ENCODE data around the gene TGM2.

Gene TGM2

DNA sequence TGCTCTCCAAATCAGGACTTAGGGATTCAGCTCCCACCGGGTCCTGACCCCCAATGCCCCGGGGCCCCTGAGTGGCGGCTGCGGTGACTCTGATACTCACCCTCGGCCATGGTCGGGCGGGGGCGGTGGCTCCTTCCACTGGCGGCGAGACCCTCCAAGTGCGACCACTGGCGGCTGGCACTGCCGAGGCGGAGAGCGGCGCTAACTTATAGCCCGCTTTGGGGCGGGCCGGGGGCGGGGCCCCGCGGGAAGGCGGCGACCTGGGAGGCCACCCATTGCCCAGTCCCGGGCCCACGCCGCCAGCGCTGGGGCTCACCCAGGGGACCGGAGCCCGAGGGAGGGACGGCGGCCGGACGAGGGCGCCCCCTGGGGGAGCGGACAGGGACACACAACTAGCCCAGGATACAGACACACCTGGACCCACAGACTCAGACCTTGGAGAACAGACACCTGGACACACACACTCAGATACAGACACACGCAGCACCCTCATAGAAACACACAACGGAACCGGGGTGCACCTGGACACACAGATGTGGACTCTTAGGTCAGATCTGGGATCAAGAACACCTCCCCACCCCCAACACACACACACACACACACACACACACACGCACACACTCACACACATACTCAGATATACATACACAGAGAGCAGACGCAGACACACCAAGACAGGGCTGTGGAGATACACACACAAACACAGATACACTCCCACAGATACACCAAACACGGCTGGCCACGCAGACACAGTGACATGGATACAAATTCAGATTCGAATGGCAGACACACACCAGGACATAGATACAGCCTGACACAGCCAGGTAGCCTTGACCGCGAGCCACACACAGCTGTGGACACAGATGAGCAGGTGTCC, at the start of gene TGM2:
TGM2 (minus strand) TSS at position 182 of the 877 bp plus-strand sequence; CDS start at position 110, 72 bp downstream.
- no peak for DNase-seq (ENCODE audit: low read depth in 2 of 2)

DNA sequence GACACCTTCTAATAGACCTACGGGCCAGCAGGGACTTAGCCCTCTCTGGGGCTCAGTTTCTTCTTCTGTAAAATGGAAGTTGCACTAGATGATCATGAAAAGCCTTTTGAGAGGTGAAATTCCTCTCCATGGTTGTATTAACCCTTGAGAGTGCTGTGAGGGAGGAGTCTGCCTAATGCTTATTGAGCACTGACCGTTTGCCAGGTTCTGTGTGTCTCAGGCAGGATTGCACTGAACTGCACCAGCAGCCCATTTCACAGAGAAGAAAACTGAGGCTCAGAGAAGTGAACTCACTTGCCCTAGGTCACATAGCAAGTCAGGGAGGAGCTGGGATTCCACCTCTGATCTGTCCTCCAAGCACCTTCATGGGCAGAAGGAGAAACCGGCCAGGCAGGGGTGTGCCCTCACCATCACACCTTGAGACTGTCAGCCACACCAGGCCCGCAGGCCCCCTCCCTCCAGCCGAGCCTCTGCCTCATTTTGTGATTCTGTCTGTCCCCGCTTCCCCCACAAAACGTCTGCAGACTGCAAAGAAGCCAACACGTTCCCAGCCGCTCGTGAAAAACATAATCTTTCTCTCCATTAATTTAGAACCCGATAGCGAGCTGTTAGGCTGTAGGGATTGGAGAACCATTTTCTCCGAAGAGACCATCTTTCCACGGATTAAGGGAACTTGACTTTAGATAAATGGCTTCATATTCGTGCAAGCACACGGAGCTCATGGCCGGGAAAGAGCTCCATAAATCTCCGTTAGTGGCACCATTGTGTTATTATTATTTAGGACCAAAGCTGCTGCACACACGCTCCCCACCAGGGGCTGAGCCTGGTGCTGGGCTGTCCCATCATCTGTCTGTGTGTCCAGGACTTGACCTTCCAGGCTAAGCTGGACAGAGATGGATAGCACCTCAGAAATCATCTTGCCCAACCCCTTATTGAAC, 49.5 kb upstream of the TGM2 start:
- no peak for DNase-seq (ENCODE audit: low read depth in 2 of 2)

DNA sequence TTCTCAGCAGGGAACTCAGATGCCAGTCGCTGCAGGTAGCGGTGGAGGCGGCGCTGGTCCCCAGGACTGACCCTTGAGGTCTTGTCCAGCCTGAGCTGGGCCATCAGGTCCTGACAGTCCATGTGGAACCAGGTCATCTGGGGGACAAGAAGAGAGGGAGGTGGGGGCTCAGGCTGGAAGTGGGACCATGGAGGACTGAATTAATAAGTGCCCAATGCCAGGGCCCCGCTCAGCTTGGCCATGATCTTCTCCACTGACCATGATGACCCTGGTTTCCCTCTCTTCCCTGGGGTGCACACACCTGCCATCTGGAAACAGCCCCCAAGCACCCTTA, 48.5 kb upstream of the TGM2 start:
- DNase-seq (ENCODE audit: low read depth in 2 of 2): no peak

DNA sequence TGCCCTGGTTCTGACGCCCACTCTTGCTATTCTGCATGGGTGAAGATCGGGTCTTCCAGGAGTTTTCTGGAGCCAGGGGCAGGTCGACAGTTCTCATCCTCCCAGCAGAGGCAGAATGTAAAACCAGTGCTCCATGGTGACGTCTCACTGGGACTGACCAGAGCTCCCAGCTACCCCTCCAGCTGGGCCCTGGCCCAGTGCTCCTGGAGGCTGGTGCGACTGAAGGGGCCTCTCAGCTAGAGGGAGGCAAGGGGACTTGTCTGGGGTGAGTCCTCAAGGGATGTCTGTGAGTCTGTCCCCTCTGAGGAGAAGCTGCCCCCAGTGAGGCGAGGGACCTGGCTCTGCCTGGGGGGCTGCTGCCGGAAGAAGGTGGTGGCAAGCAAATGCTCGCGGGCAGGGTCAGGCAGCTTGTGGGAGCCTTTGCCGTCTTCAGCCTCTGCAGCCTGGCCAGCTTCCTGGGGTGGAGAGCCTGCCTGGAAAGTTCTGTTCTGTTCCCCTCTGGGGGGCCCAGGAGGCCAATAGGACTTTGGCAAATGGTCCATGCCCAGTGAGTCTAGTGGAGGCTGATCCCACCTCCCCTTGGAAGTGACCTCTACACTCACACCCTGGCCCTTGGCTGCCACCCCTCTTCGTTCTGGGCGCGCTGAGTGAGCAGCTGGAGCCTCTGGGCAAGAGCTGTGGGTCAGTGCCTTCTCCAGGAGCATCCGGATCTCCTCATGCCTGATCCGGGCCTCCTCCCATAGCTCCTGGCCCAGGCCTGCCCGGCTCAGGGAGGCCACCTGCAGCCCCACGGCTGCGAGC, 47.9 kb upstream of the TGM2 start:
- no peak for DNase-seq (ENCODE audit: low read depth in 2 of 2)

DNA sequence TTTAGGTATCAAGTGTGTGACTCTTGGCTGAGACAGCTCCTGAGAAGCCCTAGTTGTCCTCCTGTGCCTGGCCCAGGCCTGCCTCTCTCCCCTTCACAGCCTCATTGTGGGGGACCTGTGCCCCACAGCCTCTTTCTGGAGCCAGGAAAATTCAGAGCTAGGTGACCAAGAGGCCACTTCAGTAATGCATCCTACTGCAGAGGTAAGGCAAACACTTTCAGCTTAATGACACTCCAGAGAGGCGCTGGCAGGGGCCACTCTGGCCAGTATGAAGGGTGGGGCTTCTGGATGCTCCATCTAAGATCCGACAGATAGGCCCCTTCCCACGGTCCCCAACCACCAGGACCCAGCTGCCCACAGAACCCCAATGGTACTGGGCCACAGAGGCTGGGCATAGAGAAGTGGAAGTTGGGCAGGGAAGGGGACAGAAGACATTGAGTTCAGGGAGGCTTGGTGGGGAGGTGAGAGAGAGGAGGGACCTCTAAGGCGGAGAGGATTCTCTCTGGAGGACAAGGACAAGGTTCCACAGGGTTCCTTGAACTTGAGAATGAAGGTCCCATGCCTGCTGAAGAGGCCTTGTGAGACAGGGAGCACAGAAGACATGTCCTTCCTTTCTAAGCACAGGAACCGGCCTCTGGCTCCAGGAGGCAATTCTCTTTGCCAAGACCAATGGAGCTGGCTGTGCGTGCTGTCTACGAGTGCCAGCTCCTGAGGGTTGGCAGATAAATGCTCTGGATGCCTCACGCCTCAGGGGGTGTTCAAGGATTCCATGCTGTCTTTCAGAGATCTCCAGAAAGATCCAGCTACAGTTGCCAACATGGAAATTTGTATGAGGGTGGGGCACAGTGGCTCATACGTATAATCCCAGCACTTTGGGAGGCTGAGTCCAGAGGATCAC, 46.4 kb upstream of the TGM2 start:
- DNase-seq (ENCODE audit: low read depth in 2 of 2): no peak

DNA sequence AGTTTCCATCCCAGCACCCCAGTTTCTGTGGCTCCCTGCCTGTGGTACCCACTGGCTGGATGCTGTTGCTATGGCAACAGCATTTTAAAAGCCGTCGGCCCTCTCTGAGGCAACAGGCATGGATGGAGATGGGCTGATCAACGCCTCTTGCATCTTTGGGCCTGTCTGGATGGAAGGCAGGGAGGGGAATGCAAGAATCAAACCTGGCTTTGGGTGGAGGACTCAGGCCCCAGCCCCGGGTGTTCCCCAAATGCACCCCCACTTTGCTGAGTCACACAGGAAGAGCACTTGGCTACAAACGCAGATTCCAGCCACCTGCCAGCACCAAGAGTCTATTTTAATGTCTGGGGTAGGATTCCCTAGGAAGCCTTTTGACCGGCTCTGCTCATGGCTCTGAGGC, 45.7 kb upstream of the TGM2 start:
- no peak for DNase-seq (ENCODE audit: low read depth in 2 of 2)

DNA sequence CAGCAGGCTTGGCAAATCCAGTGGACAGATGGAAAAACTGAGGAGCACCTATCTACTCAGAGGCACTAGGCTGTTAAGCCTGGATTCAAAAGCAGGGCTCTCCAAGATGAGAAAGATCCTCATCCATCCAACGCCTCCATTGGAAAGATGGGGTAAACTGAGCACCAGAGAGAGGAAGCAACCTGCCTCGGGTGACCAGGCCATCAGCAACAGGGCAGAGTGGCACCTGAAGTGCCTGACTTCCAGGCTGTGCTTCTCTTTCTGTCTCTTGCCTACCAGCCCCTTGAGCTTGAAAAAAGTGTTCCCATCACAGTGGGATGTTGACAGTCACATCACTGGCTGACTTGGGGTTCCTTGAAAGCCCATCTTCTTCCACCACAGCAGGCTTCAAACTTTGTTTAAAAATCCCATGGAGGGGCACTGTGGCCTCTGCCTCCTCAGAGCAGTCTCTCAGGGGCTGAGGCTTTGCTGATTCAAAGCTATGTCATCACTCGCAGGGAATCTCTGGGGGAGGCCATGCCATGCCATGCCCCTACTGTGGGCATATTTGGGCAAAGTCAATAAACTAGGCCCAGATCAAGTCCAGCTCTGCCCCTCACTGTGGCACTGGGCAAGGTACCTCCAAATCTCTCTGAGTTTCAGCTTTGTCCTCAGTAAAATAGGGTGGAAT, 44.8 kb upstream of the TGM2 start:
- DNase-seq (ENCODE audit: low read depth in 2 of 2): no peak

DNA sequence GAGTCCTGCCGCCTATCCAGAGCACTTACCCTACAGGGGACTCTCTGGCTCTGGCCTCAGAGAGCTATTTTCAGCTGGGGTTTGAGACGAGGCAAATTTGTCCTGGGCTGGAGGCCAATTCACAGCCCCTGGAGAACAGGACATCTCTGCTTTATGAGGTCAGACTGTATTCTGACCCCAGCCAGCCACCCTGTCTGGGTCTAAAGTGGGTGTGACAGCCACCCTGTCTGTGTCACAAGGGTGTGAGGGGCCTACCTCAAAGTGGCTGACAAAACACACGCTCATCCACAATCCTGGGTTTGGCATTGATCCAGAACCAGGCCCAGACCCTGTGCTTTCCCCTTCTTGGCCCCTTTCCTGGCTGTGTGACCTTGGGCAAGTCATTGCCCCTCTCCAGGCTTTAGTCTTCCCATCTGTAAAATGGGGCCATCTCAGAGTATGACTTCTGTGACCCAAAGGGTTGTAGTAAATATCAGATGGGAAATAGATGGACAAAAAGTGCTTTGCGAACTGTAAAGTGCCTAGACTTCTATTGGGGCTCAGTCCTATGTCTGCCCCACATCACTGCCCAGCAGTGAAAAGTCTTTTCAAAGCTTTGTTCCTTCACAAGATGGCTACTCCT, 44.1 kb upstream of the TGM2 start:
- no peak for DNase-seq (ENCODE audit: low read depth in 2 of 2)

DNA sequence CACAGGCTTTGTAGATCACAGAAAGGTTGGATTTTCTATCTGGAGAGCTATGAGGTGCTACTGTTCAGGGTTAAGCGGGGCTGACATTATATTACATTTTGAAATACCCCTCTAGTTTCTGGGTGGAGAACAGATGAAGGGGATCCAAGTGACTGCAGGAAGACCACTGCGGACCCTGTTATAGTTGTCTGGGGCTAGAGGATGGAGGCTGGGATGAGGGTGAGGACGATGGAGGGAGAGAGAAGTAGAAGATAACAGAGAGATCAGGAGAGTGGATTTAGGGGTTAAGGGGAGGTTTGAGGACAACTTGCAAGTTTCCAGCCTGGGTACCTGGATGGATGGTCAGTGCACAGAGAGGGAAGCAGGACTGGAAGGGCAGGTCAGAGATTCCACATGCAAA, 43.5 kb upstream of the TGM2 start:
- DNase-seq (ENCODE audit: low read depth in 2 of 2): no peak

DNA sequence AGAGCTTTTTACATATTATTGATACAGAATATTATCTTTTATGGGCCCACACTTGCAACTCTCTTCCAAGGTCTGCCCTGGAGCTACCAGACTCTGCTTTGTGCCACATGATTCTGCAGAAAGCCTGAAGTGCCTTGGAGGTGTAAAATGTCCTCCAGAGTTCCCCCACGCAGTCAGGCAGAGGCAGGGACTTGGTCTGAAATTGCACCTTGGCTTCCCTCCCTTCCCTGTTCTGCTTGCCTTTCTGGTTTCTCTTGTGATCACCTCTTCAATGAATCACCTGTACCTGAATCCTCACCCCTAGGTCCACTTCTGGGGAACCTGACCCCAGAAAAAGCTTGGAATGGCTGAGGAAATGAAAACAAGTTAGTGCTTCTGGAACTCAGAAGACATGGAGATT, 43.0 kb upstream of the TGM2 start:
- DNase-seq (ENCODE audit: low read depth in 2 of 2): no peak

DNA sequence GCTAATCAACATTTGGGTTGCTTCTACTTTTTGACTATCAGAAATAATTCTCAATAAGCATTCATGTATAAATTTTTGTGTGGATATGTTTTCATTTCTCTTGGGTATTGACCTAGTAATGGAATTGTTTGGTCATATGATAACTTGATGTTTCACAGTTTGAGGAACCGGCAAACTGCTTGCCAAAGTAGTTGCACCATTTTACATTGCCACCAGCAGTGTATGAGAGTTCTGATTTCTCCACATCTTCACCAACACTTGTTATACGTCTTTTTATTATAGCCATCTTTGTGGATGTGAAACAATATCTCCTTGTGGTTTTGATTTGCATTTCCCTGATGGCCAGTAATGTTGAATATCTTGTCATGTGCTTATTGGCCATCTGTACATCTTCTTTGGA, 42.6 kb upstream of the TGM2 start:
- DNase-seq (ENCODE audit: low read depth in 2 of 2): no peak

DNA sequence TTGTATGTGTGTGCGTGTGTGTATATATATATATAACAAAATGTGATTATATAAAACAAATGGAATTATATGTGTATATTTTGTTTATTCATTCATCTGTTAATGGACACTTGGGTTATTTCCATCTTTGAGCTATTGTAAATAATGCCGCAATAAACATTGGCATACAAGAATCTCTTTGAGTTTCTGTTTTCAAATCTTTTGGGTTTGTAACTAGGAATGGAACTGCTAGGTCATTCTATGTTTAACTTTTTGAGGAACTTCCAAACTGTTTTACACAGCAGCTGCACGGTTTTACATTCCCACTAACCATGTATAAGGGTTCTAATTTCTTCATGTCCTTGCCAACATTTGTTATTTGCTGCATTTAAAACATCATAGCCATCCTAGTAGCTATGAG, 39.9 kb upstream of the TGM2 start:
- DNase-seq (ENCODE audit: low read depth in 2 of 2): no peak

DNA sequence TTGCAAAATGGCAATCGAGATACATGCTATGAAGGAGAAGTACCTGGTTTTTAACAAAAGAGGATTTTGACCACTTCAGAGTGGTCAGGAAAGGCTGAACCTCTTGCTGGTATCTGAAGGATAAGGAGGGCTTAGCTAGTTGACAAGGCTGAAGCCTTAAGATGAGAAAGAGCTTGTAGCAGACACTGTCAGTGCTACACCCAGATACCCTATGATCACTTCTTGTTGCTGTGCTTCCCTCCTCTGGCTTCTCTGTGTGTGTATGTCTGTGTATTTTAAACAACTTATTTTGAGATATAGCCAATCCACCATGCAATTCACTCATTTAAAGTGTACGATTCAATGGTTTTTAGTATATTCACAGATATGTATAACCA, 38.9 kb upstream of the TGM2 start:
- DNase-seq (ENCODE audit: low read depth in 2 of 2): no peak

DNA sequence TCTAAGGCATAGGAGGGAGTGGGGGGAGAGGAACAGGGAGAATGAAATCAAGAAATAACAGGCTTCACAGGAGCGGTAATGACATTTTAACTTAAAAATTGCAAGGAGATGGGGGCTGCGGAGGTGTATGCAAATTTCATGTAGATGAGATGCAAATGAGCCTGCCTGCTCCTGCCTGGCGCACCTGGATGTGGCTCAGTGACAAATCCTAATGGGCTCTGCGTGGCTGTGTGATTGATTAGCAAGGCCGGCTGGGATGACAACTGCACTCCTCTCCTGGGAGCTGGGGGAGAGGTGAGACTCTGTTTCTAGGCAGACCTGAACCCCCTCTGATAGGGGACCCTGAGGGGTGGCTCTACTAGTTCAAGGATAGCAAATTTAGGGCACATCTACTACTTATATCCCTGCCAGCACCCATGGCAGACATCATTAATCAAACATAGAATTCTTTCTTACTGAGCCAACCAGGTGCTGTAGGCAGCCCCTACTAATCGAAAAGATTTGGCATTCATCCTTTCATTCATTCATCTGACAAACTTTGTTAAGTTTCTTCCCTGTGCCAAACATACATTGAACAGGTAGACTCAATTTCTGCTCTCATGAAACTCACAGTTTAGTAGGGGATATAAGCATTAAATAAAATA, 38.4 kb upstream of the TGM2 start:
- no peak for DNase-seq (ENCODE audit: low read depth in 2 of 2)

DNA sequence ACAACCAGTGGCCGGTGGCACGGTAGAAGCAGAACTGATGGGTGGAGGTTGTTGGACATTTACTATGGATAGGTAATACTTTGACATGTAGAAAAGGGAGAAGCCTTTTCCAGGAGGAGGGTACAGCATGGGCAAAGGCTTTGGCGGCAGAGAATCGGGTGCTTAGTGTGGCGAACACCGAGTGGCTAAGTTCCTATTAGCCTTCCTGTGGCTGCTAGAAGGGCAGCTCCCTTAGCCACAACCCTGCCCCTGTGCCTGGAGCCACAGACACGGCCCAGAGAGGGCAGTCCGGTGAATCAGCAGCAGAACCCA, 37.9 kb upstream of the TGM2 start:
- DNase-seq (ENCODE audit: low read depth in 2 of 2): no peak

DNA sequence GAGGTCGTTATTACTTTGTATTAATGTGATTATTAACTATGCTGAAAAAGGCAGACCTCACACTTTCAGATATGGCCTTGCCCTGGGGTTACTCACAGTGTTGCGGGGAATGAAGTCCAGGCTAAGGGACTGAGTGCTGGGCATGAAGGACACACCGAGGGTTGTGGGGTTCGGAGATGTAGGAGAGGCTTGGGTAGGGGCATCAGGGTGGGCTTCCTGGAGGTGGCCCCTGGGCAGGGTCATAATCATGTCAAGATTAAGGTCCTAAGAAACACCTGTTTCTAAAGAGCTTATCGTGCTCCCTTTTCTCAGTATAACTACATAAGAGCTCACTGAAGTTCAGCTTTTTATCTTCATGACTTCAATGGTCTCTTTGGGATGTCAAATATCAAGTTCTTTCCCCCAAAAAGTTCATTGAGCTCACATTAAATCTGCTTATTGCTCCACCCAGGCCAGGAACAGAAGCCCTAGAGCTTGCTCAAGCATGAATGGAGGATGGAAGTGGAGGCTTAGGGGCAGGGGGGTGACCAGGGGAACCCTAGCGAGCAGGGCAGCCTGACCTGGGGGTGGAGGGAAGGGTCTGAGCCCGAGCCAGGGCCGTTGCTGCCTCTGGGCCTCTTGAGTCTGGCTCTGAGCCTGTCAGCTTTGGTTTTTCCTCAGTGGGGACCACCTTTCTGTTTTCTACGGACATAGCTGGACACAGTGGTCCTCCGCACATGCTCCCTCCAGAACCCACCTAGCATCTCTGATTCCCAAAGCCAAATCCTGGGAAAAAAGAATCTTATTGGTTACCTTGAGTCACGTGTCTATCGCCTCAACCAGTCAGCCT, 37.3 kb upstream of the TGM2 start:
- DNase-seq (ENCODE audit: low read depth in 2 of 2): no peak

DNA sequence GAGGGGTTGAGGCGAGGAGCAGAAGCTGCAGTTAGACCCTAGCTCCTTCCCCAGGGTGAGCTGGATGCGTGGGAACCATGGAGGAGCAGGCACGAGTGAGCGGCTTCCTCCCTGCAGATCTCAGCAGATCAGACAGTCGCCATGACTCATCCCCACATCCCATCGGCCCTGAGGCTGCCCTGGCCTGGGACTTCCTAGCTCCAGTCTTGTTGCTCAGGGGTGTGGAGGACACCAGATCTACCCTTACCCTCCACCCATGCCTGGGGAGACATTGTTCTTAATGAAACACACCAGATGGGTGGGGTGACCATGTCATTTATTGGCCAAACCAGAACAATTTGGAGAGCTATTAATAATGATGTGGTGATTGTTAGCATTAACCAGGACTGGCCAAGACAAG, 36.3 kb upstream of the TGM2 start:
- no peak for DNase-seq (ENCODE audit: low read depth in 2 of 2)

DNA sequence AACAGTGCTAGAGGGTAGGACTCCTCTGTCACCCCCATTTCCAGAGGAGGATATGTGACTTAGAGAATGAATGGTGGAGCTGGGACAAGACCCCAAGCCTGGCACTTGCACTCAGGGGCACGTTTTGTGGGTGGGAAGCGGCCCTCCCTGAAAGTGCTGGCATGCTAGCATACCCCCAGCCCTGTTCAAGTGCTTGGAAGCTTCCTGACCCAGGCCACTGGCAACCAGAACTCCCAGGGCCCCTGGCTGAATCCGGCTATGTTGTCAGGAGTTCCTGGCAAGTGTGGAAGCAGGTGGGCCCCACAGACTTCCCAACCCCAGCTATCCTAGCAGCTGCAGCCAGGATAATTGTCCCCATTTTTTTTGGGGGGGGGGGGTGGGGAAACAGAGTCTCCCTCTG, 35.6 kb upstream of the TGM2 start:
- DNase-seq (ENCODE audit: low read depth in 2 of 2): no peak
